WERI-Rb-1 (cell line): ENCODE data around the gene ZNF273.

Source experiments
- DNase-seq: peaks from one replicate; pipeline ENCODE4 v3.0.0-alpha.2; 2020
- H3K27ac ChIP-seq: fragments of 250-450 bp; sonication (Bioruptor Pico); 2 replicates; pipeline ENCODE4 v1.5.1; 2020; ENCODE audit warnings: mild to moderate bottlenecking, moderate library complexity
- H3K27me3 ChIP-seq: fragments of 250-450 bp; sonication (Bioruptor Pico); 2 replicates; pipeline ENCODE4 v1.5.1; 2021; ENCODE audit warnings: mild to moderate bottlenecking, low read depth, moderate library complexity; ENCODE audit not compliant: insufficient read depth, severe bottlenecking
- H3K36me3 ChIP-seq: fragments of 250-450 bp; sonication (Bioruptor Pico); 2 replicates; pipeline ENCODE4 v1.5.1; 2020; ENCODE audit warnings: mild to moderate bottlenecking, moderate library complexity
- H3K4me3 ChIP-seq: 2 replicates; pipeline ENCODE4 v1.5.1; 2011; ENCODE audit warnings: low read depth, mild to moderate bottlenecking, control low read depth, low read length
- H3K9me3 ChIP-seq: fragments of 250-450 bp; sonication (Bioruptor Pico); 2 replicates; pipeline ENCODE4 v1.5.1; 2021; ENCODE audit warnings: mild to moderate bottlenecking, moderate library complexity; ENCODE audit not compliant: severe bottlenecking
- TF ChIP-seq, protein P1 (sequence below): IDR thresholded peaks from 2 replicates; pipeline ENCODE4 v1.5.1; 2011; ENCODE audit warnings: low read depth, mild to moderate bottlenecking, control low read depth, inconsistent platforms, low read length

The ZNF273 gene

DNA sequence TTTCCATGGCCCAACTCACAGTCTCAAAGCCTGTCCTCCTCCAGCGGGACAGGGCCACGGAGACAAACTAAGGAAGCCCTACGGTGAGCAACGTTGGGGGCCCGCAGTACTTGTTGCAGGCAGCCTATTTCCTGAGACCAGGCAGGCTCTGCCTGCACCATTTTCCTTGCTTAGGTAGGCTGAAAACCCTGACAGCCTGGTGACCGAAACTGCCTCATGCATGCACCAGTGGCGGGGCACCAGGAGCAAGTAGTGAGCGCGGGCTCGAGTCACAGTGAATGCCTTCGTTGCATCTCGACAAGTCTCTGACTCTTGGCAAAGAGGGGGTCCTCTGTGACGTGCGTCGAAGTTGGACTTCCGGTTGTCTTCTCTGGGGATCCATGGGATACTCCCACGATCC lies 23.3 kb upstream of the ZNF273 start:
- H3K27me3 ChIP-seq = no peaks in the 10 kb centered on the region
- H3K27ac ChIP-seq = no peak overlapping the region
- H3K4me3 ChIP-seq = no peak overlapping the region
- DNase-seq = no peak
- TF ChIP-seq, protein P1, sequence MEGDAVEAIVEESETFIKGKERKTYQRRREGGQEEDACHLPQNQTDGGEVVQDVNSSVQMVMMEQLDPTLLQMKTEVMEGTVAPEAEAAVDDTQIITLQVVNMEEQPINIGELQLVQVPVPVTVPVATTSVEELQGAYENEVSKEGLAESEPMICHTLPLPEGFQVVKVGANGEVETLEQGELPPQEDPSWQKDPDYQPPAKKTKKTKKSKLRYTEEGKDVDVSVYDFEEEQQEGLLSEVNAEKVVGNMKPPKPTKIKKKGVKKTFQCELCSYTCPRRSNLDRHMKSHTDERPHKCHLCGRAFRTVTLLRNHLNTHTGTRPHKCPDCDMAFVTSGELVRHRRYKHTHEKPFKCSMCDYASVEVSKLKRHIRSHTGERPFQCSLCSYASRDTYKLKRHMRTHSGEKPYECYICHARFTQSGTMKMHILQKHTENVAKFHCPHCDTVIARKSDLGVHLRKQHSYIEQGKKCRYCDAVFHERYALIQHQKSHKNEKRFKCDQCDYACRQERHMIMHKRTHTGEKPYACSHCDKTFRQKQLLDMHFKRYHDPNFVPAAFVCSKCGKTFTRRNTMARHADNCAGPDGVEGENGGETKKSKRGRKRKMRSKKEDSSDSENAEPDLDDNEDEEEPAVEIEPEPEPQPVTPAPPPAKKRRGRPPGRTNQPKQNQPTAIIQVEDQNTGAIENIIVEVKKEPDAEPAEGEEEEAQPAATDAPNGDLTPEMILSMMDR = no peak
- peaks cover 52% of the 10 kb centered on the region for H3K9me3 ChIP-seq
- no peaks in the 10 kb centered on the region for H3K36me3 ChIP-seq

DNA sequence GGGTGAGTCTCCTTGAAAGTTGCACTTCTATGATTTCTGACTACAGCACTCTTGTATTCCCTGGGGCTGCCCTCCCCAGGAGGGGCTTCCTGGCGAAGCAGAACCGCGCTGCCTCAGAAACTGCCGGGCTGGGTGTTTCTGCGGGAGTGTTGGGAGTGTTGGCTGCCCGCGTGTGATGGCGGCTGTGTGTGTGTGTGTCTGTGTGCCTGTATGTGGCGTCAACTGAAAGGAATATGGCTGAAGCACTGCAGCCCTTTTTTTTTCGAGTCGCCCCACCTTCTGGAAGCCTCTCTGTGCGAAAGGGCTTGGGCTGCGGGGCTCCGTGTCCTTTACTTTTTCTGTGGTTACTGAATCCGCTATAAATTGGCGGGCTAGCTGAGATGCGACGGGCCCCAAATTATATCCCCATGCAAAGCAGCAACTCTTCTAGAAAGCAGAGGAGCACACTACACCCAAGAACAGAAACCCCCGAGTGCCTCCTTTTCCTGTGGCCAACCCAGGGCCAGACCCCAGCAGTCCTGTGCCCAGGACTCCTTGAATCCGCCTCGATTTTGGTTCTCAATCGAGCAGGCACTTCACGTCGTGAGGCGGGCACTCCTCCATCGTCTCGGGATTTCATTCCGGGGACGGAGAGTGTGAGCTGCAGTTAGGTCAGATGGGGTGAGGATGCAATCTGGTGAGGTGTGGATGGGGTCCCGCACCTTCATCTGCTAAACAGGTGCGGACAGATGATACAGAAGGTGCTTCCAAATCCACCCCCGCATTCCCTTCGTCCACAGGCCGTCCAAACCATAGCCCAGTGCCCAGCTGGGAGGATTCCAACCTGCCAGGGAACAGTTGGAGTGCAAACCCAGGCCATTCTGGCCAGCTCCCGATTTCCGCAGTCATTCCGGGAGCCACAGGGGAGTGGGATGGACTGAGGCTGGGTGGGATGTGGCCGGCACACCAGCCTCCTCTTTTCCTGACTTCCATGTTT lies 22.5 kb upstream of the ZNF273 start:
- Histone ChIP-seq H3K27me3 (no peaks in the 10 kb centered on the region), H3K4me3 (no peak overlapping the region), H3K27ac (no peak overlapping the region), H3K9me3 (peaks cover 46% of the 10 kb centered on the region), H3K36me3 (no peaks in the 10 kb centered on the region)
- DNase-seq = no peak
- TF ChIP-seq, protein P1 = no peak

DNA sequence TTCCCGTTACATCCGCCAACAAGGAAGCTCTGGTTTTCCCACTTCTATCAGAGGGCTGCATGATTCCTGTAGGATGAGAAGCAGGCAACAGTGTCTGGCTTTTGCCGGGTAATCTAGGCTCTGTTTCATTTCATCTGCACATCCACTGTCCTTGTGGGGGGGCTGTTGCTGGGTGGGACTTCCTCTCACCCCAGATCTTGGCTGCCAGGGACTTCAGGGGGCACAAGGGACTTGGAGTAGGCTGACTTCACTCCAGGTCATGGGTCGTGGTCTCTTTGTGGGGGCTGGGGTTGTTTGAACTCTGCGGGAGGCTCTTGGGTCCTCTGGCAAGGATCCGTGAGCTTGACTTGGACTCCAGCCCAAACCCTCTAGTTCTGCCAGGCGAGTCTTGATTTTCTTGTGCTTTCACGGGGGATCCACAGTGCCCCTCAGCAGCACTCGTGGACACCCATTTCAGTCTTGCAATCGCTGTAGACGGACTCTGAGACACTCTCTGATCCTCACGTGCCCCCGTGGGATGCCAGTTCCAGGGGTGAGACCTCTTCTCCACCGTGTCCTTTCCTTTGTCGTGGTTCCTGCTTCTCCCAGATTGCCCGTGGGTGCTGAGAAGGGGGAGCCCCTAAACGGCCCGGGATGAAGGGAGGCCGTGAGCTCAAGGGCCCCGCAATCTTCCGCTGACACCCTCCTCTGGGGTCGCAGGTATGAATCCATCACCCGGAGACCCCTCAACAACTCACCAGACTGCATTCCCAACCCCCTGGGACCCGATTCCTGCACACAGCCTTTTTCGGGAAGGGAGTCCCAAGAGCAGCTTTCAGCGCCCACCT lies 21.4 kb upstream of the ZNF273 start:
- Histone ChIP-seq H3K9me3 (peaks cover 39% of the 10 kb centered on the region), H3K4me3 (no peak overlapping the region), H3K27me3 (no peaks in the 10 kb centered on the region), H3K36me3 (no peaks in the 10 kb centered on the region), H3K27ac (no peak overlapping the region)
- TF ChIP-seq, protein P1 = no peak
- DNase-seq = no peak

DNA sequence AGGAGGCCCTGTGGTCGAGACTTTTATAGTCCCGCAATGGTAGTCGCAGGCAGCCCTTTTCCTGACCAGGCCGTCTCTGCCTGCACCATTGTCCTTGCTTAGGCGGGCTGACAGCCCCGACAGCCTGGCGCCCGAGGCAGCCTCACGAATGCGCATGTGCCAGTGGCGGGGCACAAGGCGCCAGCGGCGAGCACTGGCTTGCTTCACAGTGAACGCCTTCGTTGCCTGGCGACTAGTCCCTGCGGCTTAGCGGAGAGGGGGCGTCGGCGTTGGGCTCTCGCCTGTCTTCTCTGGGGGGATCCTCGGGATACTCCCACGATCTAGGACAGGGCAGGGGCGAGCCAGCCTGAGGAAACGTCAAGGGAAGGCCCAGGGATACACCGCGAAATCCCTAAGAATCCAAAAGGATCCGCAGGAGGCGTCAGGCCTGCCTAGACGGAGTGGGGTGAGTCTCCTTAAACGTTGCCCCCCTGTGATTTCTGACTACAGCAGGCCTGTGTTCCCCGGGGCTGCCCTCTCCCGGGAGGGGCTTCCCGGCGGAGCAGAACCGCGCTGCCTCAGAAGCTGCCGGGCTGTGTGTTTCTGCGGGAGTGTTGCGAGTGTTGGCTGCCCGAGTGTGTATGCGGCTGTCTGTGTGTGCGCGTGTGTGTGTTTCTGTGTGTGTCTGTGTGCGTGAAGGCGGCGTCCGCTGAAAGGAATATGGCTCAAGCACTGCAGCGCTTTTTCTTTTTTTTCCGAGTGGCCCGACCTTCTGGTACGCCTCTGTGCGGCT lies 20.5 kb upstream of the ZNF273 start:
- H3K9me3 ChIP-seq = peaks cover 39% of the 10 kb centered on the region
- no peak overlapping the region for H3K4me3 ChIP-seq

More for the DNA sequence above, 20.5 kb upstream of the ZNF273 start:
- TF ChIP-seq, protein P1 = no peak
- no peak for DNase-seq
- no peaks in the 10 kb centered on the region for H3K27me3 ChIP-seq
- H3K27ac ChIP-seq = no peak overlapping the region
- no peaks in the 10 kb centered on the region for H3K36me3 ChIP-seq
